H1 (cell line): Measurements from ENCODE around the gene ARHGAP26.

Experiments used
- POLR2AphosphoS5 ChIP-seq: IDR thresholded peaks from 2 replicates; pipeline ENCODE4 v1.6.1; 2011; ENCODE audit warnings: low read depth, low read length
- RXRA ChIP-seq: IDR thresholded peaks from 2 replicates; pipeline ENCODE4 v1.6.1; 2011; ENCODE audit warnings: low read depth, mild to moderate bottlenecking, low read length, moderate library complexity; ENCODE audit not compliant: insufficient read depth
- SIN3A ChIP-seq, 2 experiments: IDR thresholded peaks in 1 of 2; conservative IDR thresholded peaks in 1 of 2; 2 replicates each; pipeline ENCODE4 v1.6.1; 2011 to 2012; ENCODE audit warnings: low read length in 2 of 2, improper control_type of control experiment in 1 of 2, low read depth in 1 of 2, mild to moderate bottlenecking in 1 of 2
- SP1 ChIP-seq: IDR thresholded peaks from 2 replicates; pipeline ENCODE4 v1.6.1; 2011; ENCODE audit warnings: low read depth, low read length
- TF ChIP-seq, protein P1 (sequence below), 3 experiments: IDR thresholded peaks; 1 replicate in 2 of 3; 2 replicates in 1 of 3; pipeline versions ENCODE4 v1.5.1 to v1.6.1; 2011; ENCODE audit warnings: low read length in 3 of 3, mild to moderate bottlenecking in 3 of 3, inconsistent platforms in 2 of 3, low read depth in 1 of 3, moderate library complexity in 1 of 3; ENCODE audit not compliant: insufficient read depth in 1 of 3; ENCODE audit errors: control extremely low read depth in 1 of 3
- TF ChIP-seq, protein P2 (sequence below): IDR thresholded peaks from 2 replicates; pipeline ENCODE4 v1.6.1; 2011; ENCODE audit warnings: low read length, improper control_type of control experiment

DNA sequence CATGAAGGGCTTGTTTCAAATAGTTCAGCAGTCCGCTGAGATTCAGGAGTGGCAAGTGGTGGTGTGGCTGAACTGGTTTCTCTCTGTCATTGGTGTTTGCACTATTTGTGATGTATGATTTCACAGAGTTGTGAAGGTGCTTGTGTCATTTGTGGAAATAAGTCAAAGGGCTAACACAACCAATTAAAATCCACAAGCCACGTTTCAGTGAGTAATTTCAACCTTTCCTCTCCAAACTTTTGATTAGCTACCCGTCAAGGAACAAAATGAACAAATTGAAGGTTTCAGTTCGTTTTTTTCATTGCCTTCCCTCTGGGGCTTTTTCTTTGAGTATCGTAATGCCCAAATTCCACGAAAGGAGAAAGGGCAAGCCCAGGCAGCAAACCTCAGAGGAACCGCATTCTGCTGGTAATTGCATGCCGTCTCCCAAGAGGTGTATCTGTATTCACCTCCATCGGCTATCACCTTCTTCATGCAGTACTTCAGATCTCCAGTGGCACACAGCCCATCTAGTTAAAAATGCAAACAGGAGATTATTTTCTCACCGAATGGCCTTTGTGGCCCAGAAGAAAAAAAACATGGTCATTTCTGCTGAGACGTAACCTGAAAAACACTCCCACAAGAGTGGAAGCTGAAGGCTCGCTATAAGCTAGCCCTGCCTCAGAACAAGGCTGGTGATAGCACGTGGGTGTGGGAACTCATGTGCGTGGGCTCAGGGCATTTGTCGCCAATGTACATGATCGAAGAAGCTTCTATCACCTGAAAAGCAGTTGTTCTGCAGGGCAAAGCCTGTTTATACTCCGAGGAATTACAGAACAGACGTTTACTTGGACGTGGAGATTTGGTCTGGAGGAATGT is 436.2 kb downstream of the ARHGAP26 start:
- TF ChIP-seq, protein P1, sequence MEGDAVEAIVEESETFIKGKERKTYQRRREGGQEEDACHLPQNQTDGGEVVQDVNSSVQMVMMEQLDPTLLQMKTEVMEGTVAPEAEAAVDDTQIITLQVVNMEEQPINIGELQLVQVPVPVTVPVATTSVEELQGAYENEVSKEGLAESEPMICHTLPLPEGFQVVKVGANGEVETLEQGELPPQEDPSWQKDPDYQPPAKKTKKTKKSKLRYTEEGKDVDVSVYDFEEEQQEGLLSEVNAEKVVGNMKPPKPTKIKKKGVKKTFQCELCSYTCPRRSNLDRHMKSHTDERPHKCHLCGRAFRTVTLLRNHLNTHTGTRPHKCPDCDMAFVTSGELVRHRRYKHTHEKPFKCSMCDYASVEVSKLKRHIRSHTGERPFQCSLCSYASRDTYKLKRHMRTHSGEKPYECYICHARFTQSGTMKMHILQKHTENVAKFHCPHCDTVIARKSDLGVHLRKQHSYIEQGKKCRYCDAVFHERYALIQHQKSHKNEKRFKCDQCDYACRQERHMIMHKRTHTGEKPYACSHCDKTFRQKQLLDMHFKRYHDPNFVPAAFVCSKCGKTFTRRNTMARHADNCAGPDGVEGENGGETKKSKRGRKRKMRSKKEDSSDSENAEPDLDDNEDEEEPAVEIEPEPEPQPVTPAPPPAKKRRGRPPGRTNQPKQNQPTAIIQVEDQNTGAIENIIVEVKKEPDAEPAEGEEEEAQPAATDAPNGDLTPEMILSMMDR (IDR thresholded peaks at IDR 0.05; ENCODE audit: control extremely low read depth in 1 of 3, insufficient read depth in 1 of 3, low read depth in 1 of 3, low read length in 3 of 3) = no peak
- TF ChIP-seq POLR2AphosphoS5 = no peak
- no peak for TF ChIP-seq SP1
- TF ChIP-seq, protein P2, sequence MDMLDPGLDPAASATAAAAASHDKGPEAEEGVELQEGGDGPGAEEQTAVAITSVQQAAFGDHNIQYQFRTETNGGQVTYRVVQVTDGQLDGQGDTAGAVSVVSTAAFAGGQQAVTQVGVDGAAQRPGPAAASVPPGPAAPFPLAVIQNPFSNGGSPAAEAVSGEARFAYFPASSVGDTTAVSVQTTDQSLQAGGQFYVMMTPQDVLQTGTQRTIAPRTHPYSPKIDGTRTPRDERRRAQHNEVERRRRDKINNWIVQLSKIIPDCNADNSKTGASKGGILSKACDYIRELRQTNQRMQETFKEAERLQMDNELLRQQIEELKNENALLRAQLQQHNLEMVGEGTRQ = no peak
- no peak for TF ChIP-seq SIN3A (conservative IDR thresholded peaks at IDR 0.05 in 1 of 2, IDR thresholded peaks at IDR 0.05 in 1 of 2; ENCODE audit: low read depth in 1 of 2, low read length in 2 of 2)
- no peak for TF ChIP-seq RXRA
